ENCODE measurements around the gene LY86. TPM values are rescaled to one million over a fixed set of nuclear protein-coding genes. Genes with fewer than 3 reads are reported as not detected.

The LY86 gene
- total and polyA plus RNA-seq, 10 of the 15 experiments (the other 5 are each of a cell fraction or from before 2014, with no cell fraction given): 68.2 to 457 (median 128) TPM

- TF ChIP-seq PKNOX1 (IDR thresholded peaks at IDR 0.05) (0 out of 2 replicates have a peak, but pooled peaks have one; percentile 12), BACH1 (IDR thresholded peaks at IDR 0.05; ENCODE audit: borderline replicate concordance) (no peak), HDGF (IDR thresholded peaks at IDR 0.05) (no peak), ZNF592 (IDR thresholded peaks at IDR 0.05) (0 out of 2 replicates have a peak, but pooled peaks have one; percentile 2), RCOR1 (conservative IDR thresholded peaks at IDR 0.05; ENCODE audit: low read depth, low read length) (no peak), PAX5 (IDR thresholded peaks at IDR 0.05; ENCODE audit: borderline replicate concordance, low read depth, low read length) (no peak), RB1 (IDR thresholded peaks at IDR 0.05; ENCODE audit: borderline replicate concordance) (no peak), NFXL1 (IDR thresholded peaks at IDR 0.05; ENCODE audit: borderline replicate concordance) (no peak), YBX1 (IDR thresholded peaks at IDR 0.05) (no peak), SMAD5 (IDR thresholded peaks at IDR 0.05; ENCODE audit: low read depth) (no peak), MYB (IDR thresholded peaks at IDR 0.05; ENCODE audit: borderline replicate concordance, low read depth, low read length) (no peak), ZBTB4 (CRISPR knock-in tag; IDR thresholded peaks at IDR 0.05) (no peak), CEBPB (IDR thresholded peaks at IDR 0.05; ENCODE audit: borderline replicate concordance in 1 of 2, low read depth in 2 of 2, low read length in 2 of 2) (no peak), NR2F1 (conservative IDR thresholded peaks at IDR 0.05) (no peak), HDAC6 (IDR thresholded peaks at IDR 0.05; ENCODE audit: unreplicated experiment) (no peak), MTA2 (IDR thresholded peaks at IDR 0.05; ENCODE audit: low read depth) (peak; percentile 25; the same call in 1 of the 2 replicates), BCL11A (IDR thresholded peaks at IDR 0.05; ENCODE audit: low read depth, low read length) (no peak), CREM (IDR thresholded peaks at IDR 0.05; ENCODE audit: low read depth) (peak; percentile 61; the same call in 1 of the 2 replicates), GABPA (IDR thresholded peaks at IDR 0.05; ENCODE audit: low read depth) (no peak), RBBP5 (conservative IDR thresholded peaks at IDR 0.05) (no peak), RELB (IDR thresholded peaks at IDR 0.05; ENCODE audit: low read depth) (0 out of 2 replicates have a peak, but pooled peaks have one; percentile 16)
Observed at GRCh38 chr6:6659600-6660327, 71.2 kb downstream of the LY86 start (continued).

All from GM12878 (cell line).